HuH-7 (cell line): ENCODE measurements around the gene ACYP2.

ENCODE experiments used
- DNase-seq: peaks from one replicate; pipeline ENCODE4 v3.0.0; 2011; ENCODE audit warnings: low spot score

ACYP2 gene

GRCh38 chr2:54329482-54330161, 214.2 kb downstream of the ACYP2 start:
- peak; percentile 24 for DNase-seq

- peak; percentile 95 for DNase-seq
Measured at GRCh38 chr2:54330162-54330925, 214.9 kb downstream of the ACYP2 start.

GRCh38 chr2:54330926-54331835, 215.8 kb downstream of the ACYP2 start:
- DNase-seq, result no peak

GRCh38 chr2:54332386-54332785, 217.0 kb downstream of the ACYP2 start:
- DNase-seq, result no peak

GRCh38 chr2:54336136-54336976, 220.9 kb downstream of the ACYP2 start:
- no peak for DNase-seq

- no peak for DNase-seq
Measured at GRCh38 chr2:54336977-54337255, 221.5 kb downstream of the ACYP2 start.

- DNase-seq, result no peak
Measured at GRCh38 chr2:54341656-54342055, 226.2 kb downstream of the ACYP2 start.

- DNase-seq, result no peak
Measured at GRCh38 chr2:54342603-54343002, 227.2 kb downstream of the ACYP2 start.

- DNase-seq, result no peak
Measured at GRCh38 chr2:54347622-54348021, 232.2 kb downstream of the ACYP2 start.

- no peak for DNase-seq
Measured at GRCh38 chr2:54348646-54349045, 233.2 kb downstream of the ACYP2 start.

GRCh38 chr2:54350426-54350825, 235.0 kb downstream of the ACYP2 start:
- DNase-seq, result no peak

- DNase-seq, result no peak
Measured at GRCh38 chr2:54353216-54353615, 237.8 kb downstream of the ACYP2 start.
